ENCODE data around the gene SF1. TPM values are rescaled to one million over a fixed set of nuclear protein-coding genes. Genes with fewer than 3 reads are reported as not detected.

The SF1 gene
- total and polyA plus RNA-seq, 2 experiments from 2014 or later = 138 to 163 TPM

DNA sequence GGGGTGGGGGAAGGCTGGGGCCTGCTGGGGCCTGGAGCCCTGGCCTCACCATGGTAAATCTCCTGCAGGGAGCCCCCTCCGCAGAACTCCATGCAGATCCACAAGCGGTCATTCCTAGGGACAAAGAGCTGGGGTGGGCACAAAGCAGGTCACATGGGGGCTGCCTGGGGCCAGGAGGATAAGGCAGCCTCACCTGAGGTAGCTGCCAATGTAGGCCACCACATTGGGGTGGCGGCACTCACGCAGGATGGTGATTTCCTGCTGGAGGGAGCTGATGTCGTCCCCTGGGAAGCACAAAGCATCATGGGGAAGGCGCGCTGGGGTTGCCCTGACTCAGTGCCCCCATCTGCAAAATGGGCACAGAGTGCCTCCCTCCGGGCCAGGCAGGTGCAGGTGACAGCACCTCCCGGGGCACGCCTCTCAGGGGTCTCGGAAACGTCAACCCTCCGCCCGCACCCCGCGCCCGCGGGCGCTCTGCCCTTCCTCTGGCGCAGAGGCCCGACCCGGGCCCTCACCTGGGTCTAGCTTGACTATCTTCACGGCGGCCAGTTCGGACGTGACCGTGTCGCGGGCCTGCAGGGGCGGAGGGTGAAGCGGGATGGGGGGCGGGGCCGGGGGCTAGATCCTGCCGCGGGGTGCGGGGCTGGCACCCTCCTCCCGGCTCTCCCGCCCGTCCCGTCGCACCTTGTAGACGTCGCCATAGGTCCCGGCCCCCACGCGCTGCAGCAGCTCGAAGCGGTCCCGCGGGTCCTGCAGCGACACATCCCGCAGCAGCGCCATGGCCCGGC, 24.2 kb upstream of the SF1 start:
- H3K4me3 ChIP-seq = peak overlapping the region; percentile 55
- H2AFZ ChIP-seq = peak overlapping the region; percentile 89
- no peak for DNase-seq (ENCODE audit: low spot score)
- 24% methylated on average over 22 of the region's 54 CpGs for WGBS (ENCODE audit: low lambda C conversion rate, missing lambda C conversion rate)
- H3K9me2 ChIP-seq (replicated peaks; ENCODE audit: insufficient read depth) = no peaks in the 10 kb centered on the region
- H3K4me1 ChIP-seq (ENCODE audit: insufficient read depth) = peaks cover 20% of the 10 kb centered on the region
- H3K27ac ChIP-seq = peak overlapping the region; percentile 69
- TF ChIP-seq EZH2phosphoT487 (IDR thresholded peaks at IDR 0.05; ENCODE audit: low read depth, severe bottlenecking, unreplicated experiment) = no peak
- TF ChIP-seq EZH2 (IDR thresholded peaks at IDR 0.05; ENCODE audit: borderline replicate concordance) = no peak
- TF ChIP-seq, protein P1, sequence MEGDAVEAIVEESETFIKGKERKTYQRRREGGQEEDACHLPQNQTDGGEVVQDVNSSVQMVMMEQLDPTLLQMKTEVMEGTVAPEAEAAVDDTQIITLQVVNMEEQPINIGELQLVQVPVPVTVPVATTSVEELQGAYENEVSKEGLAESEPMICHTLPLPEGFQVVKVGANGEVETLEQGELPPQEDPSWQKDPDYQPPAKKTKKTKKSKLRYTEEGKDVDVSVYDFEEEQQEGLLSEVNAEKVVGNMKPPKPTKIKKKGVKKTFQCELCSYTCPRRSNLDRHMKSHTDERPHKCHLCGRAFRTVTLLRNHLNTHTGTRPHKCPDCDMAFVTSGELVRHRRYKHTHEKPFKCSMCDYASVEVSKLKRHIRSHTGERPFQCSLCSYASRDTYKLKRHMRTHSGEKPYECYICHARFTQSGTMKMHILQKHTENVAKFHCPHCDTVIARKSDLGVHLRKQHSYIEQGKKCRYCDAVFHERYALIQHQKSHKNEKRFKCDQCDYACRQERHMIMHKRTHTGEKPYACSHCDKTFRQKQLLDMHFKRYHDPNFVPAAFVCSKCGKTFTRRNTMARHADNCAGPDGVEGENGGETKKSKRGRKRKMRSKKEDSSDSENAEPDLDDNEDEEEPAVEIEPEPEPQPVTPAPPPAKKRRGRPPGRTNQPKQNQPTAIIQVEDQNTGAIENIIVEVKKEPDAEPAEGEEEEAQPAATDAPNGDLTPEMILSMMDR (IDR thresholded peaks at IDR 0.05; ENCODE audit: poor library complexity) = no peak
- peak overlapping the region; percentile 94 for H3K4me2 ChIP-seq
- H4K20me1 ChIP-seq (ENCODE audit: insufficient read depth, poor library complexity, severe bottlenecking) = no peaks in the 10 kb centered on the region
- no peaks in the 10 kb centered on the region for H3K36me3 ChIP-seq (replicated peaks; ENCODE audit: insufficient read depth, low read depth)
- H3K27me3 ChIP-seq = no peaks in the 10 kb centered on the region
- H3K79me2 ChIP-seq = no peaks in the 10 kb centered on the region
- no peaks in the 10 kb centered on the region for H3K9me3 ChIP-seq (ENCODE audit: low read depth)

DNA sequence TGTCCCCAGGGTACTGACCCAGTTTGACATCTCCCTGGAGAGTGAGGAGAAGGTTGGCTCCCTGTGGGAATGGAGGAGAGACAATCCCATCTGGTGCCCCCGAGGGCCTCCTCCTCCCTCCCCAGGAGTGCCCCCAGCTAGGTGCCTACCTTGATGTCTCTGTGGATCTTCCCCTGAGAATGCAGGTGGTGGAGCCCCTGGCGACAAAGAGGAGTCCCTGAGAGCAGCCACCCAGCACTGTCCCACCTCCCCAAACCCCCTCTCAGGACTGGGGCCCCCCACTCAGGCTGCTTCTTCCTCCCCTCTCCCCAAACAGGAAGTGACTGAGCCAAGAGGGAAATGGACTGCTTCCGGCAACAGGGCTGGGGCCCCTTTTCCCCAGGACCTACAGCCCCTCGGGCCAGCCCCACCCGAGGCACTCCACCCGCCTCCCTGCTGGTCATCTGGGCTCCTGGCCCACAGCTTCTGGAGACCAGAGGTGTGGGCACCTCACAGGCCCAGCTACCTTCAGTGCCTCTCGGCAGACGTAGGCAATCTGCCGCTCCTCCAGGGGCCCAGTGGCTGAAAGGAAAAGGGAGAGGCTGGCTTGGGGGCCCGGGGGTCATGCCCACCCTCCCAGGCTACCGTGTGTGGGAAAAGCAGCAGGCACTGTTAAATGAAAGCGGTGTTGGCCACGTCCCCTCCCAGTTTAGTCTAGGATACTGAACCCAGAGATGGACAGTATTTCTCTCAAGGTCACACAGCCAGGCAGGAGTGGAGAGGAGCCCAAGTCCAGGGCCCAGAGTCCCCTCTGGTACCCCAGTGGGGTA, 23.4 kb upstream of the SF1 start:
- Histone ChIP-seq H3K4me1 (ENCODE audit: insufficient read depth) (peaks cover 20% of the 10 kb centered on the region), H3K4me2 (peak overlapping the region; percentile 94), H3K4me3 (no peak overlapping the region), H3K27ac (peak overlapping the region; percentile 69), H3K9me2 (replicated peaks; ENCODE audit: insufficient read depth) (no peaks in the 10 kb centered on the region), H4K20me1 (ENCODE audit: insufficient read depth, poor library complexity, severe bottlenecking) (no peaks in the 10 kb centered on the region), H3K36me3 (replicated peaks; ENCODE audit: insufficient read depth, low read depth) (no peaks in the 10 kb centered on the region), H3K9me3 (ENCODE audit: low read depth) (no peaks in the 10 kb centered on the region), H2AFZ (no peak overlapping the region), H3K79me2 (no peaks in the 10 kb centered on the region), H3K27me3 (no peaks in the 10 kb centered on the region)
- no peak for DNase-seq (ENCODE audit: low spot score)
- TF ChIP-seq, protein P1 (IDR thresholded peaks at IDR 0.05; ENCODE audit: poor library complexity) = no peak
- no peak for TF ChIP-seq EZH2 (IDR thresholded peaks at IDR 0.05; ENCODE audit: borderline replicate concordance)
- no peak for TF ChIP-seq EZH2phosphoT487 (IDR thresholded peaks at IDR 0.05; ENCODE audit: low read depth, severe bottlenecking, unreplicated experiment)
- WGBS (ENCODE audit: low lambda C conversion rate, missing lambda C conversion rate) = 71% methylated on average over 10 of the region's 13 CpGs

DNA sequence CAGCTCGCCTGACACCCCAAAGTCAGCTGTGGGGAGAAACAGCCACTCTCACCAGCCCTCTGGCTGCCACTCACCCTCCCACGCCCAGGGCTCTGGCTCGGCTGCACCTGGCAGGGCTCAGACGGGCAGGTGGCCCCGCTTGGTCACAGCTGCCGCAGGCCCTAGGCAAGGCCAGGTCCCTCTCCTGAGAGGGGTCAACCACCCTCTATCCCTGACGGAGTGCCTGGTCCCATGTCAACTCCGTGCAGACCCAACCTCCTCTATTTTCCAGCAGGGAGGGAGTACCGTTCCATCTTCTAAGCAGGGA, 22.8 kb upstream of the SF1 start:
- no peaks in the 10 kb centered on the region for H3K9me3 ChIP-seq (ENCODE audit: low read depth)
- H3K4me2 ChIP-seq = no peak overlapping the region

More for the DNA sequence above, 22.8 kb upstream of the SF1 start:
- no peak overlapping the region for H3K27ac ChIP-seq
- no peaks in the 10 kb centered on the region for H3K36me3 ChIP-seq (replicated peaks; ENCODE audit: insufficient read depth, low read depth)
- no peaks in the 10 kb centered on the region for H3K27me3 ChIP-seq
- no peak for DNase-seq (ENCODE audit: low spot score)
- H4K20me1 ChIP-seq (ENCODE audit: insufficient read depth, poor library complexity, severe bottlenecking) = no peaks in the 10 kb centered on the region
- H3K9me2 ChIP-seq (replicated peaks; ENCODE audit: insufficient read depth) = no peaks in the 10 kb centered on the region
- 95% methylated on average over 9 of the region's 9 CpGs for WGBS (ENCODE audit: low lambda C conversion rate, missing lambda C conversion rate)
- H3K4me1 ChIP-seq (ENCODE audit: insufficient read depth) = peaks cover 20% of the 10 kb centered on the region
- TF ChIP-seq, protein P1 (IDR thresholded peaks at IDR 0.05; ENCODE audit: poor library complexity) = no peak
- TF ChIP-seq EZH2 (IDR thresholded peaks at IDR 0.05; ENCODE audit: borderline replicate concordance) (no peak), EZH2phosphoT487 (IDR thresholded peaks at IDR 0.05; ENCODE audit: low read depth, severe bottlenecking, unreplicated experiment) (no peak)
- no peak overlapping the region for H3K4me3 ChIP-seq
- H2AFZ ChIP-seq = no peak overlapping the region
- no peaks in the 10 kb centered on the region for H3K79me2 ChIP-seq
